ENCODE results near the gene ENOSF1.

ENOSF1 gene

GRCh38 chr18:655445-655844 is 57.0 kb downstream of the ENOSF1 start:
- Histone ChIP-seq H3K4me3 (no peak overlapping the region), H3K27ac (no peak overlapping the region)
- no peak for DNase-seq (ENCODE audit: low spot score)
- TF ChIP-seq CTCF (IDR thresholded peaks at IDR 0.05) = no peak

GRCh38 chr18:654601-655000 is 57.8 kb downstream of the ENOSF1 start:
- no peak for TF ChIP-seq CTCF (IDR thresholded peaks at IDR 0.05)
- H3K27ac ChIP-seq = no peak overlapping the region

GRCh38 chr18:653512-653911 is 58.9 kb downstream of the ENOSF1 start:
- no peak for TF ChIP-seq CTCF (IDR thresholded peaks at IDR 0.05)
- Histone ChIP-seq H3K4me3 (no peak overlapping the region), H3K27ac (no peak overlapping the region)
- DNase-seq (ENCODE audit: low spot score) = no peak

More at GRCh38 chr18:654601-655000, 57.8 kb downstream of the ENOSF1 start:
- H3K4me3 ChIP-seq = no peak overlapping the region
- no peak for DNase-seq (ENCODE audit: low spot score)

- no peak overlapping the region for H3K27ac ChIP-seq
- TF ChIP-seq CTCF (IDR thresholded peaks at IDR 0.05) = no peak
- DNase-seq (ENCODE audit: low spot score) = no peak
- H3K4me3 ChIP-seq = no peak overlapping the region
Measured at GRCh38 chr18:652131-652530, 60.3 kb downstream of the ENOSF1 start.

GRCh38 chr18:650428-650858 is 62.0 kb downstream of the ENOSF1 start:
- Histone ChIP-seq H3K27ac (no peak overlapping the region), H3K4me3 (no peak overlapping the region)
- no peak for DNase-seq (ENCODE audit: low spot score)
- TF ChIP-seq CTCF (IDR thresholded peaks at IDR 0.05) = no peak

- Histone ChIP-seq H3K27ac (no peak overlapping the region), H3K4me3 (no peak overlapping the region)
- no peak for TF ChIP-seq CTCF (IDR thresholded peaks at IDR 0.05)
- no peak for DNase-seq (ENCODE audit: low spot score)
Measured at GRCh38 chr18:649341-649740, 63.1 kb downstream of the ENOSF1 start.

- DNase-seq (ENCODE audit: low spot score) = no peak
- no peak for TF ChIP-seq CTCF (IDR thresholded peaks at IDR 0.05)
- Histone ChIP-seq H3K4me3 (no peak overlapping the region), H3K27ac (no peak overlapping the region)
Measured at GRCh38 chr18:647304-647703, 65.1 kb downstream of the ENOSF1 start.
